HFFc6 (cell line): ENCODE data around the gene TMEM161B. TPM values are rescaled to one million over a fixed set of nuclear protein-coding genes. Genes with fewer than 3 reads are reported as not detected.

Source experiments
- DNase-seq: peaks from one replicate; pipeline ENCODE4 v3.0.0-alpha.2; 2018
- H3K27ac Mint-ChIP-seq: 2 replicates; pipeline ENCODE4 v1.8.0; 2020; ENCODE audit warnings: mild to moderate bottlenecking, mixed read lengths
- H3K27me3 Mint-ChIP-seq: 2 replicates; pipeline ENCODE4 v1.8.0; 2021; ENCODE audit warnings: mild to moderate bottlenecking, moderate library complexity, mixed read lengths; ENCODE audit not compliant: insufficient read depth
- H3K36me3 Mint-ChIP-seq: 2 replicates; pipeline ENCODE4 v1.8.0; 2021; ENCODE audit warnings: low read depth, mixed read lengths
- H3K4me1 Mint-ChIP-seq: 2 replicates; pipeline ENCODE4 v1.8.0; 2020; ENCODE audit warnings: low read depth, mixed read lengths
- H3K4me3 Mint-ChIP-seq: 2 replicates; pipeline ENCODE4 v1.8.0; 2020; ENCODE audit warnings: mild to moderate bottlenecking, moderate library complexity, mixed read lengths
- H3K9me3 Mint-ChIP-seq: 2 replicates; pipeline ENCODE4 v1.8.0; 2020; ENCODE audit warnings: mild to moderate bottlenecking, mixed read lengths
- CTCF ChIP-seq: fragments of 200-600 bp; sonication (generic); IDR thresholded peaks from 2 replicates; pipeline ENCODE4 v1.5.0; 2021; ENCODE audit warnings: antibody characterized with exemption, mild to moderate bottlenecking
- total RNA-seq, 6 experiments: library from RNA; stranded (reverse); fragmentation: NEBNext Ultra II Directional; extraction: Animal tissue kit (Norgen Biotek cat#: 25700); gene quantifications; 2 replicates in 1 of 6; 3 replicates in 5 of 6; pipeline ENCODE4 v1.2.3, GENCODE V29; 2021

The TMEM161B gene
- total RNA-seq, 6 experiments from 2014 or later: 9.0 to 12.0 (median 9.5) TPM

- no peak overlapping the region for H3K27ac Mint-ChIP-seq
- peaks cover 18% of the 10 kb centered on the region for H3K4me1 Mint-ChIP-seq
- TF ChIP-seq CTCF: no peak
- H3K9me3 Mint-ChIP-seq: no peaks in the 10 kb centered on the region
- no peak for DNase-seq
- H3K36me3 Mint-ChIP-seq: no peaks in the 10 kb centered on the region; the same call in 1 of the 2 replicates
- no peak overlapping the region for H3K4me3 Mint-ChIP-seq
- H3K27me3 Mint-ChIP-seq: no peaks in the 10 kb centered on the region
These were observed 10.0 kb downstream of the TMEM161B start for GRCh38 chr5:88258636-88259035.

GRCh38 chr5:88256872-88257271 lies 11.8 kb downstream of the TMEM161B start:
- H3K4me1 Mint-ChIP-seq: peaks cover 8% of the 10 kb centered on the region
- H3K27ac Mint-ChIP-seq: no peak overlapping the region

GRCh38 chr5:88256037-88256436 lies 12.6 kb downstream of the TMEM161B start:
- 0 out of 2 replicates have a peak, but pooled peaks cover 4% of the 10 kb centered on the region for H3K36me3 Mint-ChIP-seq
- DNase-seq: no peak
- no peaks in the 10 kb centered on the region for H3K27me3 Mint-ChIP-seq
- peaks cover 5% of the 10 kb centered on the region for H3K4me1 Mint-ChIP-seq
- TF ChIP-seq CTCF: no peak
- no peaks in the 10 kb centered on the region for H3K9me3 Mint-ChIP-seq
- H3K4me3 Mint-ChIP-seq: no peak overlapping the region
- no peak overlapping the region for H3K27ac Mint-ChIP-seq

More at GRCh38 chr5:88256872-88257271, 11.8 kb downstream of the TMEM161B start:
- TF ChIP-seq CTCF: no peak
- Mint-ChIP-seq H3K36me3 (0 out of 2 replicates have a peak, but pooled peaks cover 4% of the 10 kb centered on the region), H3K4me3 (no peak overlapping the region), H3K9me3 (no peaks in the 10 kb centered on the region), H3K27me3 (no peaks in the 10 kb centered on the region)
- no peak for DNase-seq

- Mint-ChIP-seq H3K27me3 (no peaks in the 10 kb centered on the region), H3K36me3 (0 out of 2 replicates have a peak, but pooled peaks cover 4% of the 10 kb centered on the region), H3K9me3 (no peaks in the 10 kb centered on the region), H3K4me1 (peaks cover 10% of the 10 kb centered on the region), H3K4me3 (no peak overlapping the region), H3K27ac (no peak overlapping the region)
- TF ChIP-seq CTCF: no peak
- no peak for DNase-seq
These were observed 14.3 kb downstream of the TMEM161B start for GRCh38 chr5:88254320-88254719.

- peaks cover 10% of the 10 kb centered on the region for H3K4me1 Mint-ChIP-seq
- 0 out of 2 replicates have a peak, but pooled peaks cover 4% of the 10 kb centered on the region for H3K36me3 Mint-ChIP-seq
- H3K4me3 Mint-ChIP-seq: no peak overlapping the region
- no peak for DNase-seq
- no peak overlapping the region for H3K27ac Mint-ChIP-seq
- TF ChIP-seq CTCF: no peak
- no peaks in the 10 kb centered on the region for H3K9me3 Mint-ChIP-seq
- no peaks in the 10 kb centered on the region for H3K27me3 Mint-ChIP-seq
These were observed 17.5 kb downstream of the TMEM161B start for GRCh38 chr5:88251048-88251711.
